Activated naive CD4-positive, alpha-beta T cell treated with anti-CD3 and anti-CD28 coated beads, Interleukin-2, amount 50 U/mL, for 16 hours (primary cell): Measurements from ENCODE around the gene ARMC2.
"Not testable (repeated sequence)": the region's sequence is repeated elsewhere in the genome, so short reads cannot be mapped to it uniquely, and the experiment has no call there.

Source experiments
- DNase-seq: peaks from one replicate; pipeline ENCODE4 v3.0.0-alpha.2; 2020

Gene ARMC2

GRCh38 chr6:108922499-108922898 lies 74.3 kb downstream of the ARMC2 start:
- no peak for DNase-seq

- DNase-seq = no peak
These were observed 79.7 kb downstream of the ARMC2 start for GRCh38 chr6:108927927-108928326.

DNA sequence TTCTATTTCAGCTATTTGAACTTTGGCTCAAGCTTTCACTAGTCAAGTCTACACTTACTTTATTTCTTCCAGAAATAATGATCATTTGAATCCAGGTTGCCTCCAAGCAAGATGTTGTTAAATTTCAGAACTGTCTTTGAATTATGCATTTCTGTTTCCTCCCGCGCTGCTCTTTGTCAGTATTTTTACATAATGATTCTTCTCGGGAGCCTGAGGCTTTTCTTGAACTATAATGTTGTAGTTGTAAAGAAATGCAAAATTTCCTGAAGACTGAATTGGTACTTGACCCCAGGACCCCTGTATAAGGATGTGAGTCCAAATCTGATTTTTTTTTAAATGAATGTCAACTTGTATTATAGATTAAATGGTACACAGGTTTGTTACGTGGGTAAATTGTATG lies 80.4 kb downstream of the ARMC2 start:
- no peak for DNase-seq

DNA sequence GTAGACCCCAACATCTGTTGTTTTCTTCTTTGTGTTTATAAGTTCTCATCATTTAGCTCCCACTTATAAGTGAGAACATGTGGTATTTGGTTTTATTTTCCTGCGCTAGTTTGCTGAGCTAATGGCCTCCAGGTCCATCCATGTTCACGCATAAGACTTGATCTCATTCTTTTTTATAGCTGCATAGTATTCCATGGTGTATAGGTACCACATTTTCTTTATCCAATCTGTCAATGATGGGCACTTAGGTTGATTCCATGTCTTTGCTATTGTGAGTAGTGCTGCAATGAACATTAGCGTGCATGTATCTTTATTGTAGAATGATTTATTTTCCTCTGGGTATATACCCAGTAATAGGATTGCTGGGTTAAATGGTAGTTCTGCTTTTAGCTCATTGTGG lies 82.9 kb downstream of the ARMC2 start:
- DNase-seq = not testable (repeated sequence)

GRCh38 chr6:108937170-108937569 lies 88.9 kb downstream of the ARMC2 start:
- no peak for DNase-seq

- DNase-seq = no peak
These were observed 92.5 kb downstream of the ARMC2 start for GRCh38 chr6:108940741-108941140.

GRCh38 chr6:108941281-108941680 lies 93.1 kb downstream of the ARMC2 start:
- no peak for DNase-seq

DNA sequence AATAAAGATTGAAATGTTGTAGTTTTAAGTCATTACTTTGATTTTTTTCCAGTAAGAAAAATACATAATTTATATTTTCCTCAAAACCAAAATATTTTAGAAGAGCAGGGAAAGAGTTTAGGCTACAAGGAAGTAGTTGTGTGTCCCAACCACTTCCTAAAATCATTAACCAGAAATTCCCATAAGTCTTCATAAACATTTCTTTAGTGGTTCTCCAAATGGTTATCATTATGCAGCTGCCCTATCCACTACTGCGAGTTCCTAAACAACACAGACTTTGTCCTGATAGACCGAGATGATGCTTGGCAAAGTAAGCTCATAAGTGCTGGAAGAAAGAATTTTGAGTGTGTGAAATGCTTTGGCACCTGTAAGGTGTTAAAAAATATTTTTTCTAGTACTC lies 93.6 kb downstream of the ARMC2 start:
- no peak for DNase-seq

GRCh38 chr6:108942556-108943492 lies 94.6 kb downstream of the ARMC2 start:
- DNase-seq = peak; percentile 40

GRCh38 chr6:108944071-108944470 lies 95.8 kb downstream of the ARMC2 start:
- no peak for DNase-seq

DNA sequence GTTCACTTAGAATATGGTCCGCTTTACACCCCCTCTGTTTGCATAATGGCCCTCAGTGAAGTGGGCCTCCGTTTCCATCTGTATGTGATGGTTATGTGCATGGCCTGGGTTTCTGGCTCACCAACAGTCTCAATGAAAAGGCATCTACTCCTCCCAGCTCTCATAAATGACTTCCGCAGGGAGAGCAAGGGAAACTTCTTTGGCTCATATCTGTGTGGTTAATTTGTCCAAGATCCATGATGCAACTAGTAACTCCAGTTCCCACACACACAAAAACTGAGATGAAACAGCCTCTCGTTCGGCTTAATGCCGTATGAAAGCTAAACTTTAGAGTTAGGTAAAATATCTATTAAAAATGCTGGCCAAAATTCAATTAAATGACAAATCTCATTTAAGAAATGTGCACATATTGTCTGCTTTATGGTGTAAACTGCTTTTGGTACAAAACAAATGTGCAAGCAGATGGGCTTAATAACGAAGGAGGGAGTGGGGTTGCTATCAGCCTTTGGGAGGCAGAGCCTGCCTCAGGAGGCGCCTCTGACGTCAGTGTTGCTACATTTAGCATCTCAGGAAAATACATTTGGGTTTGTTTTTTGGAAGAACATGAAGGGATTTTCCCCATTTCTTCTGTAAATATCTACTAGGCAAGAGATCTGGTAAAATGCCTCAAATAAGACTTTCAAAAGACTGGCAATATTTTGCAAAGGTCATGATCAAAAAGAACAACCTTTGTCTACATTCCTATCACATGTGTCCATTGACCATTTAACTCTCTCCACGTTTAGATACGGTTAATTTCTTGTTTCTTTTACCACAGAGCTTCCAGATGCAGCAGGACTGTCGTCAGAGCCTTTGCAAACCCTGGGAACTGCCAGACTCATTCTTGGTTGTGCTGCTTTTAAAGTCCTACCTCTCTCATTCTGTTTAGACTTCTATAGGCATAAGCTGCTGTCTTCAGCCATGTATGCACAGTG lies 96.8 kb downstream of the ARMC2 start:
- no peak for DNase-seq

- DNase-seq = no peak
These were observed 97.5 kb downstream of the ARMC2 start for GRCh38 chr6:108945681-108946159.

DNA sequence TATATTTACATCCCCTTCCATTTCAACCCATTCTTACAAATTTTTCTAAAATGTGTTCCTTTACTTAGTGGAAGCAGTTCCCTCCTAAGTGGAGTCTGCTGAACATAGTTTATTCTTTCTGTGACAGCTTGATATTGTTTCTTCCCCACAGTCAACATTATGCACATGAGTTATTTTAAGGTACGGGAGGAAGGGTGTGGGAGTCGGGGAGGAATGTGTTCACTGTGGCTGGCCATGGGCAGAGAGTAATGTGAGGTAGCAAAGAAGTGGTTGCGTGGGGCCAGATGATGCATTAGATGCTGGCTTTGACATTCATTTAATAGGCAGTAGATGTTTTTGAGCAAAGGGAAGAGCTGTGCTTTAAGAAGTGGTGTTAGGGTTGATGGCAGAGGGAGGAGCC lies 98.5 kb downstream of the ARMC2 start:
- DNase-seq = no peak

GRCh38 chr6:108947114-108947854 lies 99.1 kb downstream of the ARMC2 start:
- no peak for DNase-seq

GRCh38 chr6:108948181-108948661 lies 100.0 kb downstream of the ARMC2 start:
- no peak for DNase-seq

GRCh38 chr6:108951351-108951953 lies 103.2 kb downstream of the ARMC2 start:
- no peak for DNase-seq

DNA sequence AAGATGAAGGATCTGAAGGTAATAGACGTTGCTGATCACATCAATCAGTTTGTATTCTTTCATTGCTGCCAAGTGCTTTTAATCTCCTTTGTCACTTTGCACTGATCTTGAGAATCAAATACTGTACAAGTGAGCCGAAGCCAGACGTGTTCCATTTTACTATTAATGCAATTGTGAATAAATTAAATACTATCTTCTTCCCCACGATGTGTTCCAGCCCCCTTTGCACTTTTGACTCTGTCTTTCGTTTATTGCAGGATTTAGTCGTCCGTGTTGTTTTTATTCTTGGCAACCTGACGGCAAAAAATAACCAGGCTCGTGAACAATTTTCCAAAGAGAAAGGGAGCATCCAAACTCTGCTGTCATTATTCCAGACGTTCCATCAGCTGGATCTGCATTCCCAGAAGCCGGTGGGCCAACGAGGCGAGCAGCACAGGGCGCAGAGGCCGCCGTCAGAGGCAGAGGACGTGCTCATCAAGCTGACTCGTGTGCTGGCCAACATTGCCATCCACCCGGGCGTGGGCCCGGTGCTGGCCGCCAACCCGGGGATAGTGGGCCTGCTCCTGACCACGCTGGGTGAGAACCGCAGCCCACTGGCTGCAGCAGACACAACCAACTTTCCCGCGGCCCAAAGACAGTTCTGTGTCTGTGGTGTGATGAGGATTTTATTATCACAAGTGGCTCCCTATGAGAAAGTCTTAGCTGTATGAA lies 104.7 kb downstream of the ARMC2 start:
- DNase-seq = no peak

GRCh38 chr6:108953681-108954080 lies 105.5 kb downstream of the ARMC2 start:
- DNase-seq = no peak

- no peak for DNase-seq
These were observed 107.2 kb downstream of the ARMC2 start for GRCh38 chr6:108955329-108955949.

- DNase-seq = no peak
These were observed 109.0 kb downstream of the ARMC2 start for GRCh38 chr6:108957221-108957620.
